Lower leg skin (tissue), 4 donors: Measurements from ENCODE around the gene PRRT3. TPM values are rescaled to one million over a fixed set of nuclear protein-coding genes. Genes with fewer than 3 reads are reported as not detected.

Experiments
- DNase-seq, 2 donors: peaks; one replicate each; pipeline ENCODE4 v3.0.0-alpha.2; 2019; ENCODE audit warnings: low spot score in 2 of 2
- H3K4me3 ChIP-seq: fragments of 200-600 bp; sonication (generic); 2 replicates; pipeline ENCODE4 v1.5.1; 2017; ENCODE audit warnings: mild to moderate bottlenecking, low read depth; ENCODE audit not compliant: poor library complexity, severe bottlenecking
- CTCF ChIP-seq, 3 donors: fragments of 450-650 bp; IDR thresholded peaks; one replicate each; pipeline ENCODE4 v1.5.1; 2016; ENCODE audit warnings: antibody characterized with exemption in 3 of 3, mild to moderate bottlenecking in 3 of 3, moderate library complexity in 2 of 3
- POLR2A ChIP-seq, 2 donors: fragments of 450-650 bp; IDR thresholded peaks; one replicate each; pipeline ENCODE4 v1.6.1; 2016 to 2017; ENCODE audit warnings: antibody characterized with exemption in 2 of 2, mild to moderate bottlenecking in 1 of 2, moderate library complexity in 1 of 2
- WGBS, 2 donors: methylation state at CpG; one replicate each; pipeline ENCODE4 v1.1.5; 2018; 5-methylcytosine and 5-hydroxymethylcytosine counted together
- intact Hi-C: fragments of 100-400 bp; cut with DNase I; formaldehyde crosslinking; loops from one replicate; pipeline ENCODE4 v1.15.0; 2023; ENCODE audit warnings: low total_unique reads
- total RNA-seq, 4 donors: library from RNA; depleted of rRNA; stranded (reverse); fragments of >200 nt; gene quantifications; one replicate each; pipeline ENCODE4 v1.1.0, GENCODE V29; 2016

PRRT3 gene
- total RNA-seq, 4 donors from 2014 or later, result 3.2 to 6.4 (median 4.0) TPM

GRCh38 chr3:9965200-9965875 is 13.1 kb upstream of the PRRT3 start:
- no peak for DNase-seq
- intact Hi-C loops, result no loop called here
- 91 to 92% methylated on average over 6 of the region's 6 CpGs for WGBS, 2 donors
- H3K4me3 ChIP-seq, result no peak overlapping the region
- TF ChIP-seq CTCF (IDR thresholded peaks at IDR 0.05), result no peak
- no peak for TF ChIP-seq POLR2A (IDR thresholded peaks at IDR 0.05)

GRCh38 chr3:9957214-9957613 is 5.0 kb upstream of the PRRT3 start:
- intact Hi-C loops, result no loop called here
- DNase-seq, result peak in 1 of 2 donors; percentile 39
- no peak overlapping the region for H3K4me3 ChIP-seq
- TF ChIP-seq POLR2A (IDR thresholded peaks at IDR 0.05) (no peak), CTCF (IDR thresholded peaks at IDR 0.05) (no peak)
- WGBS, 2 donors, result 49 to 53% methylated on average over 5 of the region's 5 CpGs

- H3K4me3 ChIP-seq, result no peak overlapping the region
- intact Hi-C loops, result no loop called here
- no peak for TF ChIP-seq POLR2A (IDR thresholded peaks at IDR 0.05)
- no peak for TF ChIP-seq CTCF (IDR thresholded peaks at IDR 0.05)
- no peak for DNase-seq
- 74 to 80% methylated on average over 5 of the region's 5 CpGs for WGBS, 2 donors
Observed at GRCh38 chr3:9955611-9956352, 3.6 kb upstream of the PRRT3 start.

- 48 to 50% methylated on average over 11 to 12 of the region's 12 CpGs for WGBS, 2 donors
- intact Hi-C loops, result no loop called here
- no peak for TF ChIP-seq POLR2A (IDR thresholded peaks at IDR 0.05)
- no peak for TF ChIP-seq CTCF (IDR thresholded peaks at IDR 0.05)
- no peak overlapping the region for H3K4me3 ChIP-seq
- DNase-seq, result no peak
Observed at GRCh38 chr3:9955067-9955502, 2.9 kb upstream of the PRRT3 start.

GRCh38 chr3:9951598-9951961 is 628 bp downstream of the PRRT3 start:
- intact Hi-C loops, result no loop called here
- TF ChIP-seq POLR2A (IDR thresholded peaks at IDR 0.05) (no peak), CTCF (IDR thresholded peaks at IDR 0.05) (no peak)
- no peak for DNase-seq
- no peak overlapping the region for H3K4me3 ChIP-seq
- 39 to 41% methylated on average over 10 of the region's 10 CpGs for WGBS, 2 donors
